WTC11 (cell line): ENCODE measurements around the gene TMUB2. TPM values are rescaled to one million over a fixed set of nuclear protein-coding genes. Genes with fewer than 3 reads are reported as not detected.

ENCODE experiments used
- ATAC-seq: fragments of 200-7000 bp; cut with Tn5 transposase; 2 replicates; pipeline ENCODE4 v1.10.0; 2021; ENCODE audit warnings: mild to moderate bottlenecking, moderate library complexity
- CTCF ChIA-PET: fragments of 300-600 bp; sonication (Branson Sonifier 250); formaldehyde crosslinking; loops from one replicate; lab custom pipeline; 2021; ENCODE audit warnings: antibody characterized with exemption; lab: Charles Lee
- POLR2A ChIA-PET: fragments of 350-600 bp; sonication (Branson Sonifier 250); formaldehyde crosslinking; loops from one replicate; lab custom pipeline; 2021; ENCODE audit warnings: antibody characterized with exemption; lab: Charles Lee
- DNase-seq: peaks from one replicate; pipeline ENCODE4 v3.0.0; 2021; ENCODE audit warnings: low spot score
- H3K27ac Mint-ChIP-seq: 2 replicates; pipeline ENCODE4 v1.8.0; 2021; ENCODE audit warnings: mixed read lengths
- H3K27me3 Mint-ChIP-seq: 2 replicates; pipeline ENCODE4 v1.8.0; 2021; ENCODE audit warnings: low read depth, mild to moderate bottlenecking, moderate library complexity, mixed read lengths
- H3K36me3 Mint-ChIP-seq: 2 replicates; pipeline ENCODE4 v1.8.0; 2021; ENCODE audit warnings: mixed read lengths
- H3K4me1 Mint-ChIP-seq: 2 replicates; pipeline ENCODE4 v1.8.0; 2022; ENCODE audit warnings: mixed read lengths
- H3K4me3 Mint-ChIP-seq: 2 replicates; pipeline ENCODE4 v1.8.0; 2021; ENCODE audit warnings: mild to moderate bottlenecking, moderate library complexity, mixed read lengths
- H3K9me3 Mint-ChIP-seq: 2 replicates; pipeline ENCODE4 v1.8.0; 2021; ENCODE audit warnings: mixed read lengths
- CBFB ChIP-seq: sonication (generic); formaldehyde crosslinking; IDR thresholded peaks from 2 replicates; pipeline ENCODE4 v1.8.1; 2022; ENCODE audit warnings: mild to moderate bottlenecking, low read depth, missing genetic modification reagents
- ESRRA ChIP-seq: sonication (generic); formaldehyde crosslinking; IDR thresholded peaks from 2 replicates; pipeline ENCODE4 v1.8.1; 2022; ENCODE audit warnings: mild to moderate bottlenecking, missing genetic modification reagents, borderline replicate concordance
- GABPB1 ChIP-seq: sonication (generic); formaldehyde crosslinking; IDR thresholded peaks from 2 replicates; pipeline ENCODE4 v1.8.1; 2023; ENCODE audit warnings: mild to moderate bottlenecking, missing genetic modification reagents
- MYBL2 ChIP-seq: sonication (generic); formaldehyde crosslinking; IDR thresholded peaks from 2 replicates; pipeline ENCODE4 v1.8.1; 2023; ENCODE audit warnings: mild to moderate bottlenecking, moderate library complexity, missing genetic modification reagents
- NFYB ChIP-seq: sonication (generic); formaldehyde crosslinking; conservative IDR thresholded peaks from 2 replicates; pipeline ENCODE4 v1.8.0; 2022; ENCODE audit warnings: low read depth, missing genetic modification reagents
- NR3C1 ChIP-seq: sonication (generic); formaldehyde crosslinking; conservative IDR thresholded peaks from 2 replicates; pipeline ENCODE4 v1.8.1; 2023; ENCODE audit warnings: low read depth, mild to moderate bottlenecking, missing genetic modification reagents
- TP53 ChIP-seq: sonication (generic); formaldehyde crosslinking; IDR thresholded peaks from 2 replicates; pipeline ENCODE4 v1.8.1; 2023; ENCODE audit warnings: mild to moderate bottlenecking, missing genetic modification reagents
- ZNF317 ChIP-seq: sonication (generic); formaldehyde crosslinking; IDR thresholded peaks from 2 replicates; pipeline ENCODE4 v1.8.1; 2023; ENCODE audit warnings: low read depth, mild to moderate bottlenecking, moderate library complexity, missing genetic modification reagents, borderline replicate concordance
- total RNA-seq: library from RNA; stranded (reverse); gene quantifications from 3 replicates; pipeline ENCODE4 v1.2.3, GENCODE V29; 2021
- TF ChIP-seq, protein P1 (sequence below): sonication (generic); formaldehyde crosslinking; IDR thresholded peaks from 2 replicates; pipeline ENCODE4 v1.8.0; 2022; ENCODE audit warnings: mild to moderate bottlenecking, missing genetic modification reagents
- TF ChIP-seq, protein P2 (sequence below): sonication (generic); formaldehyde crosslinking; IDR thresholded peaks from 2 replicates; pipeline ENCODE4 v1.8.0; 2022; ENCODE audit warnings: mild to moderate bottlenecking, missing genetic modification reagents
- TF ChIP-seq, protein P3 (sequence below): sonication (generic); formaldehyde crosslinking; IDR thresholded peaks from 2 replicates; pipeline ENCODE4 v1.8.1; 2023; ENCODE audit warnings: mild to moderate bottlenecking, moderate library complexity, missing genetic modification reagents
- TF ChIP-seq, protein P4 (sequence below): sonication (generic); formaldehyde crosslinking; IDR thresholded peaks from 2 replicates; pipeline ENCODE4 v1.8.1; 2022; ENCODE audit warnings: low read depth, missing genetic modification reagents, borderline replicate concordance
- TF ChIP-seq, protein P5 (sequence below): sonication (generic); formaldehyde crosslinking; IDR thresholded peaks from 2 replicates; pipeline ENCODE4 v1.8.0; 2022; ENCODE audit warnings: mild to moderate bottlenecking, missing genetic modification reagents
- TF ChIP-seq, protein P6 (sequence below): sonication (generic); formaldehyde crosslinking; IDR thresholded peaks from 2 replicates; pipeline ENCODE4 v1.8.0; 2023; ENCODE audit warnings: missing genetic modification reagents

The TMUB2 gene
- total RNA-seq, 1 experiment from 2014 or later = 26.9 TPM

DNA sequence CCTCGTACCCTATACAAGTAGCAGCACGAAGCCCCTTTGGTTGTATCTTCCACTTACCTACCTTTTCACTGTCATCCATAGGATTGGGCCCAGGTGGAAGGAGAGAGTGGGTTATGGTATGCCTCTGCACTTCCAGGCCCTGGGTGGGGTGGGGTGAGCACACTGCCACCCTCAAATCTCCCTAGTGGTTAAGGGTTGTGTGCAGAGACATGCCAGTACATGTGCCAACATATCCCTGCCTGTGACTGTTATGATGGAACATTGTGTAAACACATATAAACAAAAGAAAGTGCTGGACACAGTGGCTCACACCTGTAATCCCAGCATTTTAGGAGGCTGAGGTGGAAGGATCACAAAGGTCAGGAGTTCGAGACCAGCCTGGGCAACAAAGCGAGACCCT lies 33.9 kb upstream of the TMUB2 start (continued):
- TF ChIP-seq, protein P1, sequence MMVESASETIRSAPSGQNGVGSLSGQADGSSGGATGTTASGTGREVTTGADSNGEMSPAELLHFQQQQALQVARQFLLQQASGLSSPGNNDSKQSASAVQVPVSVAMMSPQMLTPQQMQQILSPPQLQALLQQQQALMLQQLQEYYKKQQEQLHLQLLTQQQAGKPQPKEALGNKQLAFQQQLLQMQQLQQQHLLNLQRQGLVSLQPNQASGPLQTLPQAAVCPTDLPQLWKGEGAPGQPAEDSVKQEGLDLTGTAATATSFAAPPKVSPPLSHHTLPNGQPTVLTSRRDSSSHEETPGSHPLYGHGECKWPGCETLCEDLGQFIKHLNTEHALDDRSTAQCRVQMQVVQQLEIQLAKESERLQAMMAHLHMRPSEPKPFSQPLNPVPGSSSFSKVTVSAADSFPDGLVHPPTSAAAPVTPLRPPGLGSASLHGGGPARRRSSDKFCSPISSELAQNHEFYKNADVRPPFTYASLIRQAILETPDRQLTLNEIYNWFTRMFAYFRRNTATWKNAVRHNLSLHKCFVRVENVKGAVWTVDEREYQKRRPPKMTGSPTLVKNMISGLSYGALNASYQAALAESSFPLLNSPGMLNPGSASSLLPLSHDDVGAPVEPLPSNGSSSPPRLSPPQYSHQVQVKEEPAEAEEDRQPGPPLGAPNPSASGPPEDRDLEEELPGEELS (CRISPR knock-in tag) = no peak

DNA sequence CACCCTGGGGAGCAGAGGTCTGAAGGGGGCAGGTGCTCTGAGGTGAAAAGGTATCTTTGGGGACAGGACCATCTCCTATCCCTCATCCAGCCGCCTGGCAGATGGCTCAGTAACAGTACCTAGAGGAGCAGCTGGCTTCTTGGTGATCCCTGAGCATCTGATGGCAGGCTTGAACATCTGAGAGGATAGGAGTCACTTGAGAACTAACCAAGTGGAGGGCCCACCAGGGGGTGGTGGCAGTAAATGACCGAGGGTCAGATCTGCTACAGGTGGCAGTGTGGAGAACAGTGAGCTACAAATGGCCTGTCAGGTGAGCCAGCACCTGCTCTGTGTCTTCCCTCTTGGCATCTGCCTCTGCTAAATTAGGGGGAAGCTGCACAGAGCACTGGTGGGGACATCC lies 31.3 kb upstream of the TMUB2 start:
- no peaks in the 10 kb centered on the region for H3K27me3 Mint-ChIP-seq
- DNase-seq (no peak), ATAC-seq (no peak)
- H3K4me1 Mint-ChIP-seq = no peaks in the 10 kb centered on the region
- ChIA-PET POLR2A (no interaction called here), CTCF (interaction anchor here (3.0 kb wide), 1 partner anchor 13 kb away, joined by 15 read pairs; no protein-coding TSS in a partner anchor)
- no peak overlapping the region for H3K4me3 Mint-ChIP-seq
- peaks cover 55% of the 10 kb centered on the region for H3K36me3 Mint-ChIP-seq
- TF ChIP-seq CBFB (no peak), NFYB (CRISPR knock-in tag) (no peak), NR3C1 (CRISPR knock-in tag) (no peak), GABPB1 (CRISPR knock-in tag) (no peak), ZNF317 (CRISPR knock-in tag) (no peak), ESRRA (no peak)
- TF ChIP-seq, protein P2, sequence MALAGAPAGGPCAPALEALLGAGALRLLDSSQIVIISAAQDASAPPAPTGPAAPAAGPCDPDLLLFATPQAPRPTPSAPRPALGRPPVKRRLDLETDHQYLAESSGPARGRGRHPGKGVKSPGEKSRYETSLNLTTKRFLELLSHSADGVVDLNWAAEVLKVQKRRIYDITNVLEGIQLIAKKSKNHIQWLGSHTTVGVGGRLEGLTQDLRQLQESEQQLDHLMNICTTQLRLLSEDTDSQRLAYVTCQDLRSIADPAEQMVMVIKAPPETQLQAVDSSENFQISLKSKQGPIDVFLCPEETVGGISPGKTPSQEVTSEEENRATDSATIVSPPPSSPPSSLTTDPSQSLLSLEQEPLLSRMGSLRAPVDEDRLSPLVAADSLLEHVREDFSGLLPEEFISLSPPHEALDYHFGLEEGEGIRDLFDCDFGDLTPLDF (CRISPR knock-in tag) = no peak
- TF ChIP-seq, protein P3, sequence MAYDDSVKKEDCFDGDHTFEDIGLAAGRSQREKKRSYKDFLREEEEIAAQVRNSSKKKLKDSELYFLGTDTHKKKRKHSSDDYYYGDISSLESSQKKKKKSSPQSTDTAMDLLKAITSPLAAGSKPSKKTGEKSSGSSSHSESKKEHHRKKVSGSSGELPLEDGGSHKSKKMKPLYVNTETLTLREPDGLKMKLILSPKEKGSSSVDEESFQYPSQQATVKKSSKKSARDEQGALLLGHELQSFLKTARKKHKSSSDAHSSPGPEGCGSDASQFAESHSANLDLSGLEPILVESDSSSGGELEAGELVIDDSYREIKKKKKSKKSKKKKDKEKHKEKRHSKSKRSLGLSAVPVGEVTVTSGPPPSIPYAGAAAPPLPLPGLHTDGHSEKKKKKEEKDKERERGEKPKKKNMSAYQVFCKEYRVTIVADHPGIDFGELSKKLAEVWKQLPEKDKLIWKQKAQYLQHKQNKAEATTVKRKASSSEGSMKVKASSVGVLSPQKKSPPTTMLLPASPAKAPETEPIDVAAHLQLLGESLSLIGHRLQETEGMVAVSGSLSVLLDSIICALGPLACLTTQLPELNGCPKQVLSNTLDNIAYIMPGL (CRISPR knock-in tag) = no peak
- TF ChIP-seq, protein P4, sequence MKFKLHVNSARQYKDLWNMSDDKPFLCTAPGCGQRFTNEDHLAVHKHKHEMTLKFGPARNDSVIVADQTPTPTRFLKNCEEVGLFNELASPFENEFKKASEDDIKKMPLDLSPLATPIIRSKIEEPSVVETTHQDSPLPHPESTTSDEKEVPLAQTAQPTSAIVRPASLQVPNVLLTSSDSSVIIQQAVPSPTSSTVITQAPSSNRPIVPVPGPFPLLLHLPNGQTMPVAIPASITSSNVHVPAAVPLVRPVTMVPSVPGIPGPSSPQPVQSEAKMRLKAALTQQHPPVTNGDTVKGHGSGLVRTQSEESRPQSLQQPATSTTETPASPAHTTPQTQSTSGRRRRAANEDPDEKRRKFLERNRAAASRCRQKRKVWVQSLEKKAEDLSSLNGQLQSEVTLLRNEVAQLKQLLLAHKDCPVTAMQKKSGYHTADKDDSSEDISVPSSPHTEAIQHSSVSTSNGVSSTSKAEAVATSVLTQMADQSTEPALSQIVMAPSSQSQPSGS (CRISPR knock-in tag) = no peak
- TF ChIP-seq, protein P5, sequence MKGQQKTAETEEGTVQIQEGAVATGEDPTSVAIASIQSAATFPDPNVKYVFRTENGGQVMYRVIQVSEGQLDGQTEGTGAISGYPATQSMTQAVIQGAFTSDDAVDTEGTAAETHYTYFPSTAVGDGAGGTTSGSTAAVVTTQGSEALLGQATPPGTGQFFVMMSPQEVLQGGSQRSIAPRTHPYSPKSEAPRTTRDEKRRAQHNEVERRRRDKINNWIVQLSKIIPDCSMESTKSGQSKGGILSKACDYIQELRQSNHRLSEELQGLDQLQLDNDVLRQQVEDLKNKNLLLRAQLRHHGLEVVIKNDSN (CRISPR knock-in tag) = no peak
- TF ChIP-seq, protein P6, sequence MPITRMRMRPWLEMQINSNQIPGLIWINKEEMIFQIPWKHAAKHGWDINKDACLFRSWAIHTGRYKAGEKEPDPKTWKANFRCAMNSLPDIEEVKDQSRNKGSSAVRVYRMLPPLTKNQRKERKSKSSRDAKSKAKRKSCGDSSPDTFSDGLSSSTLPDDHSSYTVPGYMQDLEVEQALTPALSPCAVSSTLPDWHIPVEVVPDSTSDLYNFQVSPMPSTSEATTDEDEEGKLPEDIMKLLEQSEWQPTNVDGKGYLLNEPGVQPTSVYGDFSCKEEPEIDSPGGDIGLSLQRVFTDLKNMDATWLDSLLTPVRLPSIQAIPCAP (CRISPR knock-in tag) = no peak
- H3K27ac Mint-ChIP-seq = no peak overlapping the region
- H3K9me3 Mint-ChIP-seq = no peaks in the 10 kb centered on the region

DNA sequence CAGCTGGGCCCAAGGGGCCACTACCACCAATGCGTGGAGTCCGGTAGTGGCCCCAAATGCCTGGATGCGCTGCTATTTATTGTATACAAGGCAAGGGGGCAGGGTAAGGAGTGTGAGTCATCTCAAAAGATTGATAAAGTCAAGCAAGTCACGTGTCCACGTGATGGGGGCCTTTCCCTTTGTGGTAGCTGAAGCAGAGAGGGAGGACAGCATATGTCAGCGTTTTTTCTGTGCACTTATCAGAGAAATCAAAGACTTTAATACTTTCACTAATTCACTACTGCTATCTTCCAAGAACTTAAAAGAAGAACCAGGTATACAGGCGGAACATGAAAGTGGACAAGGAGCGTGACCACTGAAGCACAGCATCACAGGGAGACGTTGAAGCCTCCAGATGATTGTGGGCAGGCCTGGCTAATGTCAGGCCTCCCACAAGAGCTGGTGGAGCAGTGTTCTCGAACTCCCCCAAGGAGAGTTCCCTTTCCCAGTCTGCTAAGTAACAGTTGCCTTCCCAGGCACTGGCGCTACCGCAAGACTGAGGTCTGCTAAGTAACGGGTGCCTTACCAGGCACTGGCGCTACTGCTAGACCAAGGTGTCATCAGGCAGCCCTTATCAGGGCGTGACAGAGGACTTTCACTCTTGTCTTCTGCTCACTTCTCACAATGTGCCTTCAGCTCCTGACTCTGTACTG lies 27.1 kb upstream of the TMUB2 start:
- no peak overlapping the region for H3K4me3 Mint-ChIP-seq
- H3K27ac Mint-ChIP-seq = no peak overlapping the region
- no peak for TF ChIP-seq TP53 (CRISPR knock-in tag)
- no peak for TF ChIP-seq MYBL2 (CRISPR knock-in tag)
- H3K9me3 Mint-ChIP-seq = no peaks in the 10 kb centered on the region
- ChIA-PET POLR2A (no interaction called here), CTCF (interaction anchor here (1.4 kb wide), 1 partner anchor 9 kb away, joined by 5 read pairs; no protein-coding TSS in a partner anchor)
- H3K4me1 Mint-ChIP-seq = no peaks in the 10 kb centered on the region
- no peaks in the 10 kb centered on the region for H3K27me3 Mint-ChIP-seq
- DNase-seq (no peak), ATAC-seq (no peak)
- H3K36me3 Mint-ChIP-seq = peaks cover 51% of the 10 kb centered on the region
